Prostate gland (tissue), 2 donors: ENCODE measurements around the gene EML4. TPM values are rescaled to one million over a fixed set of nuclear protein-coding genes. Genes with fewer than 3 reads are reported as not detected.
A peak's percentile ranks its signal among the peaks of the same experiment; 100 is the strongest.

Experiments
- DNase-seq: peaks from one replicate; pipeline ENCODE4 v3.0.0-alpha.2; 2019; ENCODE audit warnings: low spot score
- H3K27ac ChIP-seq, 2 donors: fragments of 200-600 bp; sonication (generic); 2 replicates each; pipeline ENCODE4 v1.5.1; 2017 to 2019
- H3K27me3 ChIP-seq: fragments of 200-600 bp; sonication (generic); replicated peaks from 2 replicates; pipeline ENCODE4 v1.5.1; 2019; ENCODE audit not compliant: insufficient read depth
- H3K36me3 ChIP-seq, 2 donors: fragments of 200-600 bp; sonication (generic); 1 replicate in 1 of 2; 2 replicates in 1 of 2; pipeline versions ENCODE4 v1.5.1 to v1.8.1; 2017 to 2019
- H3K4me1 ChIP-seq: fragments of 200-600 bp; sonication (generic); replicated peaks from 2 replicates; pipeline ENCODE4 v1.5.1; 2019
- H3K4me3 ChIP-seq, 2 donors: fragments of 200-600 bp; sonication (generic); 2 replicates each; pipeline ENCODE4 v1.5.1; 2017 to 2019
- H3K9me3 ChIP-seq: fragments of 200-600 bp; sonication (generic); 2 replicates; pipeline ENCODE4 v1.5.1; 2017
- POLR2A ChIP-seq: fragments of 450-650 bp; IDR thresholded peaks from one replicate; pipeline ENCODE4 v1.6.1; 2016; ENCODE audit warnings: antibody characterized with exemption, mild to moderate bottlenecking
- POLR2AphosphoS5 ChIP-seq: sonication (generic); formaldehyde crosslinking; IDR thresholded peaks from one replicate; pipeline ENCODE4 v1.6.1; 2017; ENCODE audit warnings: antibody characterized with exemption
- WGBS: methylation state at CpG from one replicate; pipeline ENCODE4 v1.1.5; 2018; 5-methylcytosine and 5-hydroxymethylcytosine counted together
- intact Hi-C: fragments of 100-400 bp; cut with DNase I; formaldehyde crosslinking; loops from one replicate; pipeline ENCODE4 v1.14.2; 2022
- total RNA-seq, 2 donors: library from RNA; depleted of rRNA; stranded (reverse); fragments of >200 nt; gene quantifications; one replicate each; pipeline ENCODE4 v1.1.0, GENCODE V29; 2016
- TF ChIP-seq, protein P1 (sequence below), 4 experiments: fragments of 200-600 bp in 2 of 4; fragments of 450-650 bp in 2 of 4; sonication (generic) in 2 of 4; IDR thresholded peaks; 1 replicate in 3 of 4; 2 replicates in 1 of 4; pipeline ENCODE4 v1.5.1; 2016 to 2019; ENCODE audit warnings: antibody characterized with exemption in 4 of 4, mild to moderate bottlenecking in 2 of 4, moderate library complexity in 2 of 4

The EML4 gene
- total RNA-seq, 2 donors from 2014 or later: 26.3 to 38.2 TPM

DNA sequence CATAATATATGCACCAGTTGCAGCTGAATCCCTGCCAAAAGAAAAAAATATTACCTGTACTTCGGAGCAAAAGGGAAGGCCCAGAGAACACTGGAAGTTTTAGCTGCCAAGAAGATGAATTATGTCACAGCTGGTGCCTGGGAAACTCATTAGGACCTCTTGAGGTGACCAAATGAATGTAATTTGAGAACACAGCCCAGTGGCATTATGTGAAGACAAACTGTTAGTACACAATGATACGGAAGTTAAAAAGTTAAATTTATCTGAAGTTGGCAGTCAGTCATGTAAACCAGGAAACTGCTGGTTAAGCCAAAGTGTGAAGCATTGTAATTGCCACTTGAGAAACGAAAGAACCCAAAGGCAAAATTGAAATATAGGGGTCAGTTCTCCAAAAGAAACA is 80.7 kb downstream of the EML4 start:
- no peaks in the 10 kb centered on the region for H3K4me1 ChIP-seq
- H3K36me3 ChIP-seq: no peaks in the 10 kb centered on the region
- WGBS: 5% methylated on average over 3 of the region's 3 CpGs
- peak; percentile 7 for DNase-seq
- H3K9me3 ChIP-seq: no peaks in the 10 kb centered on the region
- TF ChIP-seq POLR2AphosphoS5: no peak
- intact Hi-C loops: no loop called here
- H3K27me3 ChIP-seq: no peaks in the 10 kb centered on the region
- no peak overlapping the region for H3K4me3 ChIP-seq
- H3K27ac ChIP-seq: no peak overlapping the region

- Histone ChIP-seq H3K4me3 (no peak overlapping the region), H3K9me3 (no peaks in the 10 kb centered on the region), H3K4me1 (no peaks in the 10 kb centered on the region), H3K36me3 (no peaks in the 10 kb centered on the region), H3K27ac (no peak overlapping the region), H3K27me3 (no peaks in the 10 kb centered on the region)
- no peak for TF ChIP-seq POLR2A
- TF ChIP-seq, protein P1, sequence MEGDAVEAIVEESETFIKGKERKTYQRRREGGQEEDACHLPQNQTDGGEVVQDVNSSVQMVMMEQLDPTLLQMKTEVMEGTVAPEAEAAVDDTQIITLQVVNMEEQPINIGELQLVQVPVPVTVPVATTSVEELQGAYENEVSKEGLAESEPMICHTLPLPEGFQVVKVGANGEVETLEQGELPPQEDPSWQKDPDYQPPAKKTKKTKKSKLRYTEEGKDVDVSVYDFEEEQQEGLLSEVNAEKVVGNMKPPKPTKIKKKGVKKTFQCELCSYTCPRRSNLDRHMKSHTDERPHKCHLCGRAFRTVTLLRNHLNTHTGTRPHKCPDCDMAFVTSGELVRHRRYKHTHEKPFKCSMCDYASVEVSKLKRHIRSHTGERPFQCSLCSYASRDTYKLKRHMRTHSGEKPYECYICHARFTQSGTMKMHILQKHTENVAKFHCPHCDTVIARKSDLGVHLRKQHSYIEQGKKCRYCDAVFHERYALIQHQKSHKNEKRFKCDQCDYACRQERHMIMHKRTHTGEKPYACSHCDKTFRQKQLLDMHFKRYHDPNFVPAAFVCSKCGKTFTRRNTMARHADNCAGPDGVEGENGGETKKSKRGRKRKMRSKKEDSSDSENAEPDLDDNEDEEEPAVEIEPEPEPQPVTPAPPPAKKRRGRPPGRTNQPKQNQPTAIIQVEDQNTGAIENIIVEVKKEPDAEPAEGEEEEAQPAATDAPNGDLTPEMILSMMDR (IDR thresholded peaks at IDR 0.05): no peak
- TF ChIP-seq POLR2AphosphoS5: no peak
- intact Hi-C loops: no loop called here
- 92% methylated on average over 2 of the region's 2 CpGs for WGBS
- DNase-seq: no peak
These were observed 81.8 kb downstream of the EML4 start for GRCh38 chr2:42250925-42251324.

GRCh38 chr2:42252464-42252863 is 83.3 kb downstream of the EML4 start:
- no peaks in the 10 kb centered on the region for H3K4me1 ChIP-seq
- H3K36me3 ChIP-seq: no peaks in the 10 kb centered on the region
- no peaks in the 10 kb centered on the region for H3K9me3 ChIP-seq
- H3K27ac ChIP-seq: no peak overlapping the region
- WGBS: 90% methylated on average over 3 of the region's 3 CpGs
- no peak for DNase-seq
- TF ChIP-seq POLR2A (no peak), POLR2AphosphoS5 (no peak)
- TF ChIP-seq, protein P1 (IDR thresholded peaks at IDR 0.05): no peak
- no peaks in the 10 kb centered on the region for H3K27me3 ChIP-seq
- intact Hi-C loops: no loop called here
- H3K4me3 ChIP-seq: no peak overlapping the region

GRCh38 chr2:42254186-42254895 is 85.2 kb downstream of the EML4 start:
- Histone ChIP-seq H3K4me1 (no peaks in the 10 kb centered on the region), H3K36me3 (no peaks in the 10 kb centered on the region), H3K27me3 (no peaks in the 10 kb centered on the region), H3K27ac (no peak overlapping the region), H3K9me3 (no peaks in the 10 kb centered on the region), H3K4me3 (no peak overlapping the region)
- DNase-seq: no peak
- intact Hi-C loops: no loop called here
- TF ChIP-seq, protein P1 (IDR thresholded peaks at IDR 0.05): no peak
- TF ChIP-seq POLR2AphosphoS5 (no peak), POLR2A (no peak)
- WGBS: over 99% methylated on average over 8 of the region's 8 CpGs

GRCh38 chr2:42256505-42256904 is 87.4 kb downstream of the EML4 start:
- no peak for DNase-seq
- TF ChIP-seq, protein P1 (IDR thresholded peaks at IDR 0.05): no peak
- TF ChIP-seq POLR2A: no peak
- TF ChIP-seq POLR2AphosphoS5: no peak

More at GRCh38 chr2:42256505-42256904, 87.4 kb downstream of the EML4 start:
- H3K9me3 ChIP-seq: no peaks in the 10 kb centered on the region
- H3K27ac ChIP-seq: no peak overlapping the region
- no peaks in the 10 kb centered on the region for H3K27me3 ChIP-seq
- H3K4me1 ChIP-seq: no peaks in the 10 kb centered on the region
- WGBS: 83% methylated on average over 2 of the region's 2 CpGs
- no peaks in the 10 kb centered on the region for H3K36me3 ChIP-seq
- intact Hi-C loops: no loop called here
- no peak overlapping the region for H3K4me3 ChIP-seq
